ENCODE measurements around the gene ARL16.

Gene ARL16

GRCh38 chr17:81673561-81674258, 9.9 kb downstream of the ARL16 start:
- DNase-seq (ENCODE audit: extremely low read depth, insufficient read length), result no peak
- Histone ChIP-seq H3K36me3 (ENCODE audit: control insufficient read depth, insufficient read depth, low read length) (peaks cover 33% of the 10 kb centered on the region), H3K4me3 (replicated peaks; ENCODE audit: low read depth, low read length) (no peak overlapping the region), H3K27me3 (replicated peaks; ENCODE audit: control insufficient read depth, insufficient read depth, low read length) (no peaks in the 10 kb centered on the region)
- no peak for TF ChIP-seq CTCF (IDR thresholded peaks at IDR 0.05; ENCODE audit: insufficient read depth, low read length, poor library complexity, severe bottlenecking)

GRCh38 chr17:81672954-81673353, 10.6 kb downstream of the ARL16 start:
- TF ChIP-seq CTCF (IDR thresholded peaks at IDR 0.05; ENCODE audit: insufficient read depth, low read length, poor library complexity, severe bottlenecking), result no peak
- no peak overlapping the region for H3K4me3 ChIP-seq (replicated peaks; ENCODE audit: low read depth, low read length)
- DNase-seq (ENCODE audit: extremely low read depth, insufficient read length), result no peak
- no peaks in the 10 kb centered on the region for H3K27me3 ChIP-seq (replicated peaks; ENCODE audit: control insufficient read depth, insufficient read depth, low read length)
- peaks cover 33% of the 10 kb centered on the region for H3K36me3 ChIP-seq (ENCODE audit: control insufficient read depth, insufficient read depth, low read length)

DNA sequence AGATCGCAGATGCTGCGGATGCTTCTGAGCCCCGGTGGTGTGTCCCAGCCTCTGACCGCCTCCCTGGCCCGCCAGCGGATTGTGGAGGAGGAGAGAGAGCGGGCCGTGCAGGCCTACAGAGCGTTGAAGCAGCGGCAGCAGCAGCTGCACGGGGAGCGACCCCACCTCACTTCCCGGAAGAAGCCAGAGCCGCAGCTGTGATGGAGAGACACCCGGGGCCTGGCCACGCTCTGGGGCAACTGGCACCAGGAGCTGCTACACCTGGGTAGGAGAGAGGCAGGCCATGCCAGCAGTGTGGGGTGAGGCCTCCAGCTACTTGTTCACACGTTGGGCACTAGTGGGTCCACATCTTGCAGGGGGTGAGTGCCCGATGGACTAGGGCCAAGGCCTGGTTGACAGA, 11.1 kb downstream of the ARL16 start:
- no peak overlapping the region for H3K4me3 ChIP-seq (replicated peaks; ENCODE audit: low read depth, low read length)
- DNase-seq (ENCODE audit: extremely low read depth, insufficient read length), result no peak
- H3K36me3 ChIP-seq (ENCODE audit: control insufficient read depth, insufficient read depth, low read length), result peaks cover 33% of the 10 kb centered on the region
- no peak for TF ChIP-seq CTCF (IDR thresholded peaks at IDR 0.05; ENCODE audit: insufficient read depth, low read length, poor library complexity, severe bottlenecking)
- no peaks in the 10 kb centered on the region for H3K27me3 ChIP-seq (replicated peaks; ENCODE audit: control insufficient read depth, insufficient read depth, low read length)

DNA sequence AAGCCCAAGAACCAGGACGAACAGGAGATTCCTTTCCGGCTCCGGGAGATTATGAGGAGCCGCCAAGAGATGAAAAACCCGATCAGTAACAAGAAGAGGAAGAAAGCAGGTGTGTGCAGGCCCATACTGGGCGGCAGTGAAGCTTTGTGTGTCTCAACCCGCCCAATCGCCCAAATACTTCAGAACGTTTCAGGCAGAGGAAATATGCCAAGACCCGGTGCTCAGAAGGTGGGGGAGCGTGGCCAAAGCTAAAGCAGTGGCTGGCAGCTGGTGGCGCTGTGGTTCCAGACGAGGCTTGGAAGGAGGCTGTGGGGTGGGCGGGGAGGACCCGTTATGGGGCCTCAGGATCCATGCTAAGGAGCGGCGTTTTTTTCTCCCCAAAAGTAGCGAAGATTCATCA, 15.8 kb downstream of the ARL16 start:
- H3K36me3 ChIP-seq (ENCODE audit: control insufficient read depth, insufficient read depth, low read length), result peaks cover 31% of the 10 kb centered on the region

DNA sequence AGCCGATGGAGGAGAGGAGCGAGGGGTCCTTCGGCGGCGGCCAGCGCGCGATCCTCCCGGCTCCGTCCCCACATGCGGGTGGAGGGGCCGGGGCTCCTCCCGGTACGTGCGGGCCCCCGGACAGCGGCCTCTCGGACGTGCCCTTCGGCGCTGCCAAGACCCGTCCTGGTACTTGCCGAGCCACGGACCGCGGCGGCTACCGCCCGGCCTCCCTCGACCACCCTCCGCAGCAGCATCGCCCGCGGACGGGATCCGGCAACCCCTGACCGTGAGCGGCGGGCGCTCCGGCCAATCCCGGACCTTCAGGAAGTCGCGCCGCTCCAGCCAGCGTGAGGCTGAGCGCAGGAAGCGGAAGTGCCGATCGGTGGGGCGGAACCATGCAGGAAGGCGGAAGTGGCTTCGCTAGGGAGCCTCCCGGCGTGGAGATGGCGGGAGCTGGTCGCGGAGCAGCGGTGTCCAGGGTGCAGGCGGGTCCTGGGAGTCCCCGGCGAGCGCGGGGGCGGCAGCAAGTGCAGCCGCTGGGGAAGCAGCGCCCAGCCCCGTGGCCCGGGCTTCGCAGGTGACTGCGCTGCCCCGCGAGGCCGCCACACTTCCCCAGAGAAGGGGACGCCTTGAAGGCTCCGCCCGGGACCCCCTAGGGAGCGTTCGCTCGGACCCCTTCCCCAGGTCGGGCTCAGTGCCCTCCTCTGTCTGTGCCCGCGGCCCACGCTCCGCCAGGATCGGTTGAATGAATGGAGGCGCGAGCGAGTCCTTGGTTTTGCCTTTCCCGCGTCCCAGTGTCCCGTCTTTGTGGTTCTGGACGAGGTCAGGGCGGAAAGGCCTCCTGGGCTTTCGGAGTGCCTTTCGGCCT, 17.0 kb downstream of the ARL16 start, which contains the start of the genes CCDC137 and OXLD1:
TSS of gene CCDC137 (plus strand) at position 396 of the 850 bp plus-strand sequence. CDS start at position 426, 30 bp downstream.
TSS of gene OXLD1 (minus strand) at position 264 of the 850 bp plus-strand sequence. CDS start at position 236, 28 bp downstream.
- peak; percentile 95 for DNase-seq (ENCODE audit: extremely low read depth, insufficient read length)
- H3K36me3 ChIP-seq (ENCODE audit: control insufficient read depth, insufficient read depth, low read length), result peaks cover 20% of the 10 kb centered on the region
- no peak for TF ChIP-seq CTCF (IDR thresholded peaks at IDR 0.05; ENCODE audit: insufficient read depth, low read length, poor library complexity, severe bottlenecking)
- peak within 1 kb of the TSS; percentile 97 for H3K4me3 ChIP-seq (replicated peaks; ENCODE audit: low read depth, low read length)
- no peaks in the 10 kb centered on the region for H3K27me3 ChIP-seq (replicated peaks; ENCODE audit: control insufficient read depth, insufficient read depth, low read length)

More for the DNA sequence above, 15.8 kb downstream of the ARL16 start:
- Histone ChIP-seq H3K27me3 (replicated peaks; ENCODE audit: control insufficient read depth, insufficient read depth, low read length) (no peaks in the 10 kb centered on the region), H3K4me3 (replicated peaks; ENCODE audit: low read depth, low read length) (peak overlapping the region; percentile 13; the same call in 1 of the 2 replicates)
- TF ChIP-seq CTCF (IDR thresholded peaks at IDR 0.05; ENCODE audit: insufficient read depth, low read length, poor library complexity, severe bottlenecking), result peak; percentile 18
- DNase-seq (ENCODE audit: extremely low read depth, insufficient read length), result no peak
